ENCODE data around the gene FAM229B.

FAM229B gene

GRCh38 chr6:112144145-112144926 is 56.9 kb downstream of the FAM229B start:
- DNase-seq (ENCODE audit: low spot score) = no peak

- no peak for DNase-seq (ENCODE audit: low spot score)
These were observed 57.7 kb downstream of the FAM229B start for GRCh38 chr6:112145080-112145573.

- DNase-seq (ENCODE audit: low spot score) = no peak
These were observed 60.7 kb downstream of the FAM229B start for GRCh38 chr6:112148103-112148502.

GRCh38 chr6:112149236-112149635 is 61.8 kb downstream of the FAM229B start:
- DNase-seq (ENCODE audit: low spot score) = no peak

- DNase-seq (ENCODE audit: low spot score) = no peak
These were observed 62.4 kb downstream of the FAM229B start for GRCh38 chr6:112149719-112150263.

GRCh38 chr6:112150363-112150762 is 63.0 kb downstream of the FAM229B start:
- DNase-seq (ENCODE audit: low spot score) = no peak
